Measurements from ENCODE around the gene ZNF333.
"Not testable (repeated sequence)": the region's sequence is repeated elsewhere in the genome, so short reads cannot be mapped to it uniquely, and the experiment has no call there.

Gene ZNF333

DNA sequence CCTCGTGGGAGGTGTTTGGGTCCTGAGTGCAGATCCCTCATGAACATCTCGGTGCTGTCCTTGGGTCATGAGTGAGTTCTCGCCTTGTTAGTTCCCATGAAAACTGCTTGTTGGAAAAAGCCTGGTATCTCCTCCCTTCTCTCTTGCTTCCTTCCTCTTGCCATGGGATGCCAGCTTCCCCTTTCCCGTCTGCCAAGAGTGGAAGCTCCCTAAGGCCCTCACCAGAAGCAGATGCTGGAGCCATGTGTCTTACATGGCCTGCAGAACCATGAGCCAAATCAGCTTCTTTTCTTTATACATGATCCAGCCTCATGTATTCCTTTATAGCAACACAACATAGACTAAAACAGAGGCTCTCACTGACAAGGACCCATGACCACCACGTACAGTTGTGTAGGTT lies 80.3 kb downstream of the ZNF333 start:
- no peak for DNase-seq

DNA sequence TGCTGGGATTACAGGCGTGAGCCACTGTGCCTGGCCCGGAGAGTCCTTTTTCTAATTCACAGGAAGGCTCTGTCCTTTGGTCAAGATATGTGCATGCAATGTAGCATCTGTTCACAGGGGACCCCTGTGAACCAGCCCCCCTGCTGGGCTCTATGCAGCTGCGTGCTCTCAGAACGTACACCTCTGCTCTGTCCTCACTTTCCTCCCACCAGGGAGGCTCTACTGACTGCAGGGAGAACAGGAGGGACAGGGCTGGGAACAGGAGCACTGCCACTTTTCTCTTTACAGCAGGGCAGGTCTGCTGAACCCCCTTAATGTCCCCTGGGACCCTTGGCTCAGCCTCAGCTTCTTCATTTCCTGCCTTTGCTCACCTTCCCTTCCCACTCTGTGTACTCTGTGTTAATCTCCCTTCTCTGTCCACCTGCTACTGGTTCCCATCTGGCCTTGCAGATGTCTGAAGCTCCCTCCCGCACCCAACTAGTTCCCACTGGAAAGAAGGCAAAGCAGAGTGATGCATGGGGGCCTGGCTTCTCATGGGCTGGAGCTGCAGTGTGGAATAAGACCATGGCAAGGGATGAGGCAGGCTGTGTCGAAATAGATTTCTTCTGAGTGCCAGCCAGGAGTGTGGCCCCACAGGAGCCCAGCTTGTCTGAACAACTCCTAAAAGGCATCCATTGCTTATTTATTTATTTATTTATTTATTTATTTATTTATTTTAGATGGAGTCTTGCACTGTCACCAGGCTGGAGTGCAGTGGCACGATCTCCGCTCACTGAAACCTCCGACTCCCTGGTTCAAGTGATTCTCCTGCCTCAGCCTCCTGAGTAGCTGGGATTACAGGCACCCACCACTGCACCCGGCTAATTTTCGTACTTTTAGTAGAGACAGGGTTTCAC lies 81.3 kb downstream of the ZNF333 start:
- DNase-seq = no peak

DNA sequence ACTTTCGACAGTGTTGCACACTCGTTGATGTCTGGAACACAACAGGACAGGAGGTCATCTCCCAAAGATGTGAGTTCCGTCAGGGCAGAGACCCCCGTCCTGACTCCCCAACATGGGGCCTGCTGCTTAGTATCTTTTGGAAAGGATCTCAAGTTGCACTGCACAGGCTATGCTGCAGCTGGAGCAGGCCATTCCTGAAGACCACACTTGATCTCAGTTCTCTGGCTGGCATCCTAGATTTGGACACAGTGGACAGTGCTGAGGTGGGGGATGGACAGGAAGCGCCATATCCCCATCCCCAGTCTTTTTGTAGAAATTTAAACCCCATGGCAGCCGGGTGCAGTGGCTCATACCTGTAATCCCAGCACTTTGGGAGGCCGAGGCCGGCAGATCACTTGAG lies 82.6 kb downstream of the ZNF333 start:
- DNase-seq = no peak

- no peak for DNase-seq
These were observed 83.1 kb downstream of the ZNF333 start for GRCh38 chr19:14772995-14773394.

DNA sequence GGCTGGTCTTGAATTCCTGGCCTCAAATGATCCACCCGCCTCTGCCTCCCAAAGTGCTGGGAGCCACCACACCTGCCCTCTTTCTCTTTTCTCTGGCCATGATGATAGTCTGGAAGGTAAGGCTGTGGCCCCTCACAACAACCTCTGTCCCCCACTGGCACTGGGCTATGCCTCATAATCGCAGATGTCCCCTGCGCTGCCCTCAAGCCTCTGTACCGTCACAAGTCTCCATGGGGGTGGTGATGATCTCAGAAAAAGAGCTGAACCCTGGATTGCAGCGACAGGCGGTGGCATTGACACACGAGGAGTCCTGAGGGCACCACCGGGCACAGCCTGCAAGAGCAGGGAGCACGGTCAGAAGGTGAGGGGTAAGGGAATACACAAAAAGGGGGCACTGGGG lies 83.9 kb downstream of the ZNF333 start:
- DNase-seq = not testable (repeated sequence)

DNA sequence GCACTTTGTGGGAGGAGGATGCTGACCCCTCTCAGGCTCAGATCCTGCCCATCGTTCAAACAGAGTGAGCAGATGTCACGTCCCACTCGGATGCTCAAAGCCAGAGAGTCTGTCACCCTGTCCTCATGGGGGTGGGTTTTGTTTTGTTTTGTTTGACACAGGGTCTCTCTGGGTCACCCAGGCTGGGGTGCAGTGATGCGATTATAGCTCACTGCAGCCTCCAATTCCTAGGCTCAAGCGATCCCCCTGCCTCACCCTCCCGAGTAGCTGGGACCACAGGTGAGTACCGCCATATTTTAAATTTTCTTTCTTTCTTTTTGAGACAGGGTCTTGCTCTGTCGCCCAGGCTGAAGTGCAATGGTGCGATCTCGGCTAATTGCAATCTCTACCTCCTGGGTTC lies 84.5 kb downstream of the ZNF333 start:
- DNase-seq = no peak

- DNase-seq = not testable (repeated sequence)
These were observed 85.5 kb downstream of the ZNF333 start for GRCh38 chr19:14775326-14775725.

DNA sequence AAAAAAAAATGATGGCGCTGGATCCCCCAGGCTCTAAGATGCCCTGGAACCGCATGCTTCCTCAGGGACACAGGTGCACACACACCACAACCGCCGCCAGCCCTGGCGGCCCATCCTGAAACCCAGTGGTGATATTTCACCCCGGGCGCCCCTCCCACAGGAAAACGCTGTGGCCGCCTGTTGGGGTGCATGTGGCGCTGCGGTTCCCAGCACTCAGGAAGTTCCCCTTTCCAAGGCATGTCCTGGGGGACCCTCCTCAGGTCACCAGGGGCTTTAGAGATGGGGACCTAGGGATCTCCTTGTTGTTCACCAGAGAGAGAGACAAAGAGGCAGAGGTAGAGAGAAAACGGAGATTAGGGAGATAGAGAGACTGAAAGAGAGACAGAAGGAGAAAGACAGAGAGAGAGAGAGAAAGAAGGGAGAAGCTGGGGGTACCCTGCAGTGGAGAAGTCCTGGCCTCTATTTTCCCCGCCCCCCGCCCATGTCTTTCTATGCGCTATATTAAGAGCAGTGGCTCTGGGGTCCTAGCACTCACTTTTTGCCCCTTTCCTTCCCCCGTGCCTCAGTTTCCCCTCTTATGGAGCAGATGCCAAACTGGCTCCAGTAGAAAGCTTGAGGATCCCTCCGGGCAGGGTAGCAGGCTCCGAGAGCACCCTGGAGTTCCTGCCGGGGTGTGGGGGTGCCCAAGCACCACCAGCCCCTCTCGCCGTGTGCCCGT lies 86.2 kb downstream of the ZNF333 start:
- DNase-seq = no peak

GRCh38 chr19:14777645-14778044 lies 87.8 kb downstream of the ZNF333 start:
- DNase-seq = not testable (repeated sequence)

DNA sequence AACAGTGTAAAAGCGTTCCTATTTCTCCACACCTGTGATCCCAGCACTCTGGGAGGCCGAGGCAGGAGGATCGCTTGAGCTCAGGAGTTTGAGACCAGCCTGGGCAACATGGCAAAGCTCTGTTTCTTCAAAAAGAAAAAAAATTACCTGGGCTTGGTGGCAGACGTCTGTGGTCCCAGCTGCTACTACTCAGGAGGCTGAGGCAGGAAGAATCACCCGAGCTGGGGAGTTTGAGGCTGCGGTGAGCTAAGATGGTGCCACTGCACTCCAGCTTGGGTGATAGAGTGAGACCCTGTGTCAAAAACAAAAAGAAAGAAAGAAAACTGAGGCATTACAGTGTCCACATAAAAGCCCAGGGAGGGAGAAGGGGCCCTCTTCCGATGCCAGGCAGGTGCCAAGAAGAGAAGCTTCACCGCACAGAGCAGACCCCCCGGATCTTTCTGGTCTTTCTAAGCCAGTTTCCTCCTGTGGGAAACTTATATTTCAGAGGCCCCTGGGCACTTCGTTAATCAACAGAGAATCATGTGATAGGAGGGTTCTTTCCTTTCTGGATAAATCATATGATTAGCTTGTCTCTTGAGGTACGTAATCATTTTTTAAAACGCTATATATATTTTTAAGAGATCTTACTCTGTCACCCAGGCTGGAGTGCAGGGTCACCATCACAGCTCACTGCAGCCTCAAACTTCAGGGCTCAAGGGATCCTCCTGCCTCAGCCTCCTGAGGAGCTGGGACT lies 88.4 kb downstream of the ZNF333 start, which contains the start of gene ADGRE2:
Gene ADGRE2 (minus strand): TSS at position 451 of the 736 bp plus-strand sequence. CDS start 1,804 bp downstream, outside the sequence.
- not testable (repeated sequence) for DNase-seq

DNA sequence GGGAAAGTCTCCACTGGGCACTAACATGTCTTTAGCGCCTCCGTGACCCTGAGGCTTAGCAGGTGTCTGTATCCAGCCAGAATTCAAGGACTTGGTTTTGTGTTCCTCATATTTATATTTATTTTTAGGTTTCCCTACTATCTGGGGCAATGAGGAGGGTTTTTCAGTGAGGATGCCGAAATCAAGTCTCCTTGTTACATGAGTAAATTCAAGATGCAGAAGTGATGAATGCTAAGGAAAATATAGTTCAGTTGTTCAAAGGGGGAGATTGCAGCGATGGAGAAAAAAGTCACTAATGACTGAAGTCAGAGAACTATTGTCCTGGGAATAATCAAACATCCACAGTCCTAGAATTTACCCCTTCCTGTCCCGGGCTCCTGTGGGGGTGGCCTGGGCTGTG lies 89.3 kb downstream of the ZNF333 start:
- no peak for DNase-seq

DNA sequence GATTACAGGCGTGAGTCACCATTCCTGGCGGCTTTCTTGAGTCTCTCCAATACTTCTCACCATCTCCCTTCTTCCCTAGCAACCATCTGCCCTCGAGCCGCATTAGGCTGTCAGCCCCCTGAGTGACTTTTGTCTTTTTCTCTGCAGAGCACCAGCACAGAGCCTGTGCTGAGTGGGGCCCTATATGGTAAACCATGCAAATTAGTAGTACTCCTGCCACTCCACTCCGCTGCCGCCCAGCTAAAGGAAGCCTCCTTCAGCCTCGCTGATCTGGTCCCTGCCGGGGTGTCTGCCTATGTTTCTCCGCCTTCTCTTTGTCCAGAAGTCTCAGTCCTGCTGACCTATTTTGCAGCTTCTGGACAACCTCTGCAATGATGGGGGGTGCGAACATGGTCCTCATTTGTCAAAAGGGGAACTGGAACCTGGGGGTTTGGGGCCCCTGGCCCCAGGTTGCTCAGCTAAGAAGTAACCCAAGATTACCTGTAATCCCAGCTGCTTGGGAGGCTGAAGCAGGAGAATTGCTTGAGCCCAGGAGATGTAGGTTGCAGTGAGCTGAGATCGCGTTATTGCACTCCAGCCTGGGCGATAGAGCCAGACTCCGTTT lies 90.9 kb downstream of the ZNF333 start:
- not testable (repeated sequence) for DNase-seq

GRCh38 chr19:14781713-14782536 lies 92.1 kb downstream of the ZNF333 start:
- DNase-seq = not testable (repeated sequence)

- DNase-seq = no peak
These were observed 93.0 kb downstream of the ZNF333 start for GRCh38 chr19:14782626-14783409.

Measured in activated effector memory CD4-positive, alpha-beta T cell treated with Interleukin-2 at 50 U/mL for 16 hours (primary cell).